Activated T-cell treated with anti-CD3 and anti-CD28 coated beads, Interleukin-2, amount 50 U/mL, for 48 hours (primary cell): ENCODE data around the gene ENTPD6.

ENCODE experiments used
- DNase-seq, 2 experiments: peaks; one replicate each; pipeline ENCODE4 v3.0.0-alpha.2; 2020

Gene ENTPD6

DNA sequence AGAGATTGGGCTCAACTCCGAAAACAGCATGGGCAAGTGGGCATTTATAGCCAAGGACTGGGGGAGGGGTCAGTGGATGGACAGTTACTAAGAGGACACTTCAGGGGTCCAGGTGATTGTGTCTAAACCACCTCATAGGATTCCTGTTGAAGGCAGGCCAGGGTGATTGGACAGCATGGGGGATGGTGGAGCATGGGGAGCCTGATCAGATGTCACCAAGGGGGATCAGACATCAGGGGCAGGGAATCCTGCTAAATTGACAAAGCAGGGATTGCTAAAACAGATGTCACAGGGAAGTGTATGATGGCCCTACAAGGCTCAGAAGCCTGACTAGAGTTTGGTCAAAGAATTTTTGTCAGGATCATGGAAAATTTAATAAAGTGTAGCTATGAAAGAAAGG is 49.9 kb downstream of the ENTPD6 start:
- DNase-seq: no peak

DNA sequence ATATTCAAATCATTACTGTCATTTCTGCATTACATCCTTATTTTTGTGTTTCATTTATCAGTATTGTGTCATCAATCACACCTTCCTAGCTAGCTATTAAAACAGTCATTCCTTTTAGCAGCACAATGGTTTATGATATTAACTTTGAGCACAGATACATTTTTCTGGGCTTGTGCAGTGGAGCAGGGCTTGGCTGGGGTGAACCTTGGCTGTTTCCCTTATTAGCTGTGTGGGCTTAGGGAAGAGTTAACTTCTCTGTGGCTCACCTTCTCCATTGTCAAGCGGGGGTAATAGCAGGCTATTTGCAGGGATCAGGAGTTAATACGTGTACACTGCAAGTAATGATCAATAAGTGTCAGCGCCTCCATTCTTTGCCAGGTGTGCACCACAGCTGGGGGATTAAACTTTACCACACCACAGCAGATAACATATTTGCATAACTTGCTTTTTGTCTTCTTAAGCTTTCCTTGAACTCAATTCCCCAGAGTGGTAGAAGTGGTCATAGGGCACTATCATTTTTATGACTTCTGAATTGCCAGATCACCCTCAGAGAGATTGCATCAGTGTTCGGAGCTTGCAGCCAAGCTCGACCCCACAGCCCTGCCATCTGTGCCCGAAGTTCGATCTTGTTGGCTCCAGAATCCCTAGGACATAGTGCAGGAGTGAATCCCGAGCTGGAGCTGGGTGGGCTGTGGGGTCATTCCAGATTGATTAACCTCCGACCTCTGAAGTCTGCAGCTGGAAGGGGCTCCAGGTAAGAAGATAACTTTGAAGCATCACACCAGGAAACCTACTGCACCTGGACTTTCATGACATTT is 50.9 kb downstream of the ENTPD6 start:
- DNase-seq: no peak

DNA sequence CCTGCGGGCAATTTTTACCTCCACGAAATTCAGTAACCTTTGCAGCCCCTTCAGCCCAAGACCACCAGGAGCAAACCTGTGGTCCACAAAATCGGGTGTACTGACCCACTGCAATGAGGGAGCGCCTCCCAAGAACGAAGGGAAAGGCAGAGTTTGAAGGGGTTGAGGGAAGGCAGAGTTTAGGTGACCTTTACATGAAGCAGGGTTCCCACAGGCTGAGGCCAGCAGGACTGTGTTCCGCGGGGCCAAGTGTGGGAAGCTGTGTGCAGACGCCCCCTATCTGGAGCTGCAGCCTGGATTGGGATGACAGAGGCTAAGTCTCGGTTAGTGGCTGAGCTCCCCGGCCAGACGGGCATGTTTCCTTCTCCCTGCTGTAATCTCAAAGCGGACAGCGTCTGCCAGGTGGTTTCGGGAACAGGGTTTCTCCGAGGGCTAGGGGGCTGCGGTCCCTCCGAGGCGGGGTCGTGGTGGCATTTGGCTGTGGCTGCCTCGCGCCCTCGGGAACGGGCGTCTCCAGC is 51.5 kb downstream of the ENTPD6 start:
- DNase-seq: no peak

DNA sequence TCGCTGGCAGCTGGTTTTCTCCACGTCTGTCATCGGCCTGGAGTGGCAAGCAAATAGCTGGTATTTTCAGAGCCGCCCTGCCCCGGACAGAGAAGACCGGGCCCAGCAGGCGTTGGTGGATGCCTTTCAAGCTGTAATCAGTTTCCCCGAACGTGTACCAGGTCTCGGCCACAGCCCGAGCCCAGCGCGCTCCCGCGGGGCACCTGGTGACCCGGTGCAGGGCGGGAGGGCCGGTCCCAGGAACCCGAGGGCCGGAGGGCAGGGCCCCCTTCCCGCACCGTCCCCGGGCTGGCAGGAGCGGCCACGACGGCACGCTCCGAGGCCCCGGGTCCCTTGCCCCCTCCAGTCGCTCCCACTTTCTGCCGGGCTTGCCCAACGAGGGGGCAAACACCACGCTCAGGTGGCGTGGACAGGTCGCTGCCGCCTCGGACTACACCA is 52.0 kb downstream of the ENTPD6 start:
- DNase-seq: no peak

GRCh38 chr20:25247956-25248785 is 52.7 kb downstream of the ENTPD6 start, which contains the start of gene PYGB:
PYGB (plus strand) TSS chr20:25248085; CDS start chr20:25248179, 94 bp downstream.
- DNase-seq: peak; percentile 83 to 86

- no peak for DNase-seq
Observed at GRCh38 chr20:25248786-25249172, 53.3 kb downstream of the ENTPD6 start.

DNA sequence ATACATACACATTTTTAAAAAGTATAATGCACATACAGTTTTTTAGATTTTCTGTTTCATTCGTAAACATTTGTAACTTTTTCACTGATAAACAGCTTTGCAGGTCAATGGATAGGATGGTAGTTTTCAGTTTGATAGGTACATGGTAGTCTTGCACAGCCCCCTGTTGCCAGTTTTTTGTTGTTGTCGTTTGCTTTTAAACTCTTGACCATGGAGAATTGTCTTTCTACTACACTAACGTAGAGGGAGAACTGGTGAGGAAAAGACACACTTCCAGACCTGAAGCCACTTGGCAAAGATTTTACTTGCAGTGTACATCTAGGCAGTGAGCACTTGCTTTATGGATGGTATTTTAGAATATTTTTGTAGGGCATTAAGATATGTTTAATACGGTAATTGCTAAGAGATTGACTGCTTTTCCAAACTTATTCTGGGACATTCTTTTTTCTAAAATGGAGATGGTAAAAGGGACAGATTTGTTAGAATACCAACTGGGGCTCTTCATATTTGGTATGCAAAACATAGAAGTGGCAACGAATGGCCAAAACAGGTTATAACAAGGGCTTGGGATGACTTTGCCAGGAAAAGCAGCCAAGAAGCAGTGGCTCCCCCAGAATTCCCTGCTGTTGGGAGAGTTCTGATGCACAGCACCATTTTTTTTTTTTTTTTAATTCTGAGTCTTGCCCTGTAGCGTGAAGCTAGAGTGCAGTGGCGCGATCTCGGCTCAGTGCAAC is 53.9 kb downstream of the ENTPD6 start:
- DNase-seq: no peak

DNA sequence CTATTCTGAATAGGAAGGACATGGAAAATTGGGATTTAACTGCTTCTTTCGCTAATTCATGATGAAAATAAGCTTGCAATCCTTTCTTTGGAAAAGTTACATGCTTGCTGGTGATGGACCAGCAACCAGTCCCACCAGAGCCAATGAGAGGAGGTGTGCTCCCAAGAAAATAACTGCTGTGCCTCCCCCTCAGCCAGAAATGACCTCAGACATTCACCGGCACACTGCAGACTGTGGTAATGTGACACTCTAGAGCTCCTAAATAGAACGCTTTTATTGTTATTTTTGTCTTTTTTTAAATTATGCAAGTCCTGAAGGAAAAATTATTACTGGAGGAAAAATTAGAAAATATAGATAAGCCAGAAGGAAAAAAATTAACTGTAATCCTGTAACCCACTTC is 55.0 kb downstream of the ENTPD6 start:
- DNase-seq: no peak

- no peak for DNase-seq
Observed at GRCh38 chr20:25251019-25251418, 55.5 kb downstream of the ENTPD6 start.

- DNase-seq: no peak
Observed at GRCh38 chr20:25251558-25251957, 56.0 kb downstream of the ENTPD6 start.

DNA sequence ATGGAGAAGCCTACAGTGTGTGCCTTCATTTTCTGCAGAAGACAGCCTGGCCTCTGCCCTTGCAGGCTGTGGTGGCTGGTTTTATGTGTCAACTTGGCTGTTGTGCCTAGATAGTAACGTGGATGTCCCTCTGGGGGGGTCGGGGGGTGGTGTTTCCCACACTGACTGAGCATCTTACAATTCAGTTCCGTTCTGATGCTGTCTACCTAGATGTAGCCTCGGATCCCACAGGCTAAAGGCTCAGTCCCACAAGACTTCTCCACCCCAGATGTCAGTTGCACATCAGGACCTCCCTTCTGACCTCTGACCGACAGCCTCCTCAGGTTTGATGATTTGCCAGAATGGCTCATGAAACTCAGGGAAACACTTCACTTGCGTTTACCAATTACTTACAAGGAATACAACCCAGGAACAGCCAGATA is 56.7 kb downstream of the ENTPD6 start:
- no peak for DNase-seq

GRCh38 chr20:25252686-25253421 is 57.3 kb downstream of the ENTPD6 start:
- no peak for DNase-seq

GRCh38 chr20:25253606-25254275 is 58.2 kb downstream of the ENTPD6 start:
- DNase-seq: no peak

DNA sequence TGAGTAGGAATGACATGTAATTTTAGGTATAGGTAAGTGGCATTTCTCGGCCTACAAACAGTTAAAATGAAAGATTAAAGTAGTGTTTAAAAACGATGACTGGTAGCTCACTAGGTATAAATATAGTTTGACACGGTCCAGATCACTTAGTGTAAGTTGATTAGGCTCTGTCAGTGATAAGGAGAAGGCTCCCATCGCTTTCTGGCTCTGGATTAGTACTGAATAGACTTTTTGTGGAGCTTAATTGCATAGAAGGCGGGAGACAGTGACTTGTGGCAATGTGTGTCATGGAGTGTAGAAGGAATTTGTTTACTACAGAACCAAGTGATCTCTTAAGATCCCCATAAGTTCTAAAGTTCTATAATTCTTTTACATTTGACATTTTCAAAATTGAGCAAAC is 59.1 kb downstream of the ENTPD6 start:
- no peak for DNase-seq

GRCh38 chr20:25254986-25255680 is 59.6 kb downstream of the ENTPD6 start:
- no peak for DNase-seq

GRCh38 chr20:25256226-25256859 is 60.8 kb downstream of the ENTPD6 start:
- no peak for DNase-seq

GRCh38 chr20:25257130-25257529 is 61.6 kb downstream of the ENTPD6 start:
- DNase-seq: no peak

- DNase-seq: peak in 1 of 2 experiments; percentile 16
Observed at GRCh38 chr20:25257756-25258475, 62.4 kb downstream of the ENTPD6 start.

GRCh38 chr20:25258476-25258805 is 62.9 kb downstream of the ENTPD6 start:
- peak in 1 of 2 experiments; percentile 16 for DNase-seq

GRCh38 chr20:25258828-25259227 is 63.3 kb downstream of the ENTPD6 start:
- peak in 1 of 2 experiments; percentile 8 for DNase-seq
